ENCODE results near the gene CDK5RAP2.
"Not testable (repeated sequence)": the region's sequence is repeated elsewhere in the genome, so short reads cannot be mapped to it uniquely, and the experiment has no call there.

Gene CDK5RAP2

DNA sequence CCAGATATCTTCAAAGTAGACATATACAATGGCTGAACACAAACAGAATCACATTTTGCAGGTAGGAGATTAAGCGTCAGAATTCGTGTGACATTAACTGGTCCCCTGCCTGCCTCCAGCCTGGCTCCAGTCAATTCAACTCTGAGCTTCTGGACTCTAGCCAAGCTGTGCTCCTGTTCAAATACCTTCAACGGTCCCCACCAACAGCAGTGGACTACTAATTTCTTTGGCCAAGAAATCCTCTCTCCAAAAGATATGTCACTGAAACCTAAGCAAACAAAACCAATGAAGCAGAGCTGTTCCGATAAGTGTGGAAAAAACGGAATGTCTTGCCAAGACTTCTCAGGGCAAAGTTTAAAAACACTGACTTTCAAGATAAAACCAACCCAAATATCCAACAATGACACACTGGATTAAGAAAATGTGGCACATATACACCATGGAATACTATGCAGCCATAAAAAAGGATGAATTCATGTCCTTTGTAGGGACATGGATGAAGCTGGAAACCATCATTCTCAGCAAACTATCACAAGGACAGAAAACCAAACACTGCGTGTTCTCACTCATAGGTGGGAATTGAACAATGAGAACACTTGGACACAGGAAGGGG is 49.6 kb downstream of the CDK5RAP2 start:
- H3K4me1 ChIP-seq; DNase-seq (ENCODE audit: low spot score in 2 of 2); H3K9me3 ChIP-seq; H3K4me3 ChIP-seq; in situ Hi-C loops (cut with MboI; ENCODE audit: low sequenced_read_pairs); H3K27me3 ChIP-seq (ENCODE audit: low read depth): not testable (repeated sequence)
- peaks cover 76% of the 10 kb centered on the region for H3K36me3 ChIP-seq (replicated peaks)

DNA sequence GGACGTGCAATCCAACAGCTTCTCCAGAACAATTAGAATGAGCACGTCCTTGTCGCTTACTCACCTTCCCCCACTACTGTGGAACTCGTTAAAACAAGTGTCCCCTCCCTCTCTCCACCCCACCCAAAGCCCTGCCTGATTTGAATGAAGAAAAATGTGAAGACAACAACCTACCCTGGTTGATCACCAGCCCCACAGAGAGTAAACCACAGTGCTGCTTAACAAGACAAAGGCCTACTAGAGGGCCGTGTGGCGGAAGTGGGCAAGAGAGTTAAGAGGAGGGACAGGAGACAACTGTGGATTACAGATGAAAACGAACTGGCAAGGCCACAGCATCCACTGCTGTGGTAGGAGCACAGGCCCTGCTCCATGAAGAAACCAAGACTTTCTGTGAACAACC is 51.1 kb downstream of the CDK5RAP2 start:
- Histone ChIP-seq H3K36me3 (replicated peaks) (peaks cover 80% of the 10 kb centered on the region), H3K9me3 (no peaks in the 10 kb centered on the region), H3K4me3 (no peak overlapping the region), H3K4me1 (no peaks in the 10 kb centered on the region), H3K27me3 (ENCODE audit: low read depth) (no peaks in the 10 kb centered on the region)
- in situ Hi-C loops (cut with MboI; ENCODE audit: low sequenced_read_pairs), result no loop called here
- DNase-seq (ENCODE audit: low spot score in 2 of 2), result no peak

DNA sequence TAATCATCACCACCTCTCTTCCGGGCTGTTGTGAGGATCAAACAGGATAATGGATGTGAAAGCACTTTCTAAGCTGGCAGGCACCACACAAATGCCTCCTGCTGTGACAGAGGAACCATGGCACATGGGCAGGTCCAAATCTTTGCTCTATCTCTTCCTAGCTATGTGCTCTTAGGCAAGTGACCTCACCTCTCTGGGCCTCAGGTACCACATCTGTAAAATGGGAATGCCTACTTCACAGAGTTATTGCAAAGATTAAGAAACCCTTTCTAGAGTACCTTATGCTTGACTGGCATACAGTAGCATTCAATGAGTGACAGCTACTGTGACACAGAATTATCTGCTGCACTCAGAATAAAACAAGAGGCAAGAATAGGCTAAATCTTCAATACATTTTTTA is 51.6 kb downstream of the CDK5RAP2 start:
- in situ Hi-C loops (cut with MboI; ENCODE audit: low sequenced_read_pairs), result no loop called here
- no peaks in the 10 kb centered on the region for H3K4me1 ChIP-seq
- H3K4me3 ChIP-seq, result no peak overlapping the region
- no peak for DNase-seq (ENCODE audit: low spot score in 2 of 2)
- H3K9me3 ChIP-seq, result no peaks in the 10 kb centered on the region
- no peaks in the 10 kb centered on the region for H3K27me3 ChIP-seq (ENCODE audit: low read depth)
- H3K36me3 ChIP-seq (replicated peaks), result peaks cover 82% of the 10 kb centered on the region

DNA sequence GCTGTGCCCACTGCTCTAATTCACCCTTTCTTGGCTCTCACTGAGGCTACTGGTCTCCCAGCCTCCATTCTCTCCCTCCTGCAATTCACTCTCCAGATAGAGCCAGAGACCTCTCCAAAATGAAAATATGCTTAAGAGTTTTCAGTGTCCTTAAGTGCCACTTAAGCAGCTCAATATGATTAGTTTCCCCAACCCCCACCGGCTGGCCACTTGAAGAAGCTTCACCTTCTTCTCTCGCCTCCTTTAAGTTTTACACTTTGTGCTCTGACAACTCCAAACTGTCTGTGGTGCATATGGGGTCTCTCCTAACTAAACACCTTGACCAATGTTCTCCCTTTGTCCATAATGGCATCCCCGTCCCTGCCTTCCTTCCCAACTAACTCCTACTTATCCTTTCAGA is 53.4 kb downstream of the CDK5RAP2 start:
- in situ Hi-C loops (cut with MboI; ENCODE audit: low sequenced_read_pairs), result no loop called here
- H3K4me1 ChIP-seq, result no peaks in the 10 kb centered on the region
- peaks cover 82% of the 10 kb centered on the region for H3K36me3 ChIP-seq (replicated peaks)
- no peaks in the 10 kb centered on the region for H3K9me3 ChIP-seq
- no peak overlapping the region for H3K4me3 ChIP-seq
- H3K27me3 ChIP-seq (ENCODE audit: low read depth), result no peaks in the 10 kb centered on the region
- no peak for DNase-seq (ENCODE audit: low spot score in 2 of 2)

DNA sequence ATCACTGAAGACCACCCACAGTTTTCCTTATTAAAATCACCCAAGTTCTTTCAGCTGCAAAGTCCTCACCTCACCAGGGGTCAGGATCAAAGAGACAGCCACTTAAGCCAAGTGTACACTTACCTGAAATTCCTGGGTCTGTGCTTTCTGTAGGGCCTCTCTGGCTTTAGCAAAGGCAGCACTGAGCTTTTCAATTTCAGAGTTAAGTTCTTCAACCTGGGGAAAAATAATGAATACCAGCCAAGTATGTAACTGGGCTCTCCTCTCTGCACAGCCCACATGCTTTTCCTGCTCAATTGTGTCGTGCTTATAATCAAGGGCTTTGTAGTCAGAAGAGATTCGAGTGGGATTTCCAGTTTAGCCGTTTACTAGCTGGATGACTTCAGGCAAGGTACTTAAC is 55.1 kb downstream of the CDK5RAP2 start:
- Histone ChIP-seq H3K27me3 (ENCODE audit: low read depth) (no peaks in the 10 kb centered on the region), H3K4me1 (no peaks in the 10 kb centered on the region), H3K4me3 (no peak overlapping the region), H3K9me3 (no peaks in the 10 kb centered on the region), H3K36me3 (replicated peaks) (peaks cover 73% of the 10 kb centered on the region)
- in situ Hi-C loops (cut with MboI; ENCODE audit: low sequenced_read_pairs), result no loop called here
- no peak for DNase-seq (ENCODE audit: low spot score in 2 of 2)

DNA sequence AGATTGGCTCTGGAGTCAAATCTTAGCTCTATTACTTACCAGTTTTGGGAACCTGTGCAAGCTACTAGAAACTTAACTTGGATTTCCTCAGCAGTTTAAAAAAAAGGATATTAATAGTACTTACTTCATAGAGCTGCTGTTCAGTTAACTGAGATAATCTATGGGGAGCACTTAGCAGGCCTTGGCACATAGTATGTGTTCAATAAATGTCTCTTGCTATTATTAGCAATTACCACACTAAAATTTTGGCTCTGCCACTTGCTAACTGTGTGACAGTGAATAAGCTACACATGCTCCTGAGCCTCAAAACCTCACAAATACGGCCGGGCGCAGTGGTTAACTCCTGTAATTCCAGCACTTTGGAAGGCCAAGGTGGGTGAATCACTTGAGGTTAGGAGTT is 55.9 kb downstream of the CDK5RAP2 start:
- H3K4me1 ChIP-seq, result no peaks in the 10 kb centered on the region
- no peaks in the 10 kb centered on the region for H3K27me3 ChIP-seq (ENCODE audit: low read depth)
- DNase-seq (ENCODE audit: low spot score in 2 of 2), result no peak
- H3K4me3 ChIP-seq, result no peak overlapping the region
- in situ Hi-C loops (cut with MboI; ENCODE audit: low sequenced_read_pairs), result no loop called here
- peaks cover 65% of the 10 kb centered on the region for H3K36me3 ChIP-seq (replicated peaks)
- H3K9me3 ChIP-seq, result no peaks in the 10 kb centered on the region

DNA sequence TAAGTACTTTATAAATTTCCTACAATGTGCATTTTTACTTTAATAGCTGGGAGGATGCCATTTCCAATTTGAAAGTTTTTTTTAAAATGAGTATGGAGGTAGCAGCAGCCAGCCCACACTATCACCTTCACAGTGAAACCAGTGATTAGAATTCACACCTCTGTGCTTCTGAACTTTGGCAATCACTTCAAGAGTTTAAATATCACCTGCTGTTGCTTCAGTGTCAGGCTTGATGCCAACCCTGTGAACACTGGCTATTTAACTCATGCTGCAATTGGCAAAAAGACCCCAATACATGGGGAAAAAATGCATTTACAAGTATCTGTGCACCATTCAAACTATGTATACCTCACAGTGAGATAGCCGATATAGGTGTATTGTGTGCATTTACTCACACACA is 57.4 kb downstream of the CDK5RAP2 start:
- H3K27me3 ChIP-seq (ENCODE audit: low read depth), result no peaks in the 10 kb centered on the region
- no peaks in the 10 kb centered on the region for H3K4me1 ChIP-seq
- H3K4me3 ChIP-seq, result no peak overlapping the region
- no peak for DNase-seq (ENCODE audit: low spot score in 2 of 2)
- in situ Hi-C loops (cut with MboI; ENCODE audit: low sequenced_read_pairs), result no loop called here
- H3K36me3 ChIP-seq (replicated peaks), result peaks cover 56% of the 10 kb centered on the region
- H3K9me3 ChIP-seq, result no peaks in the 10 kb centered on the region

DNA sequence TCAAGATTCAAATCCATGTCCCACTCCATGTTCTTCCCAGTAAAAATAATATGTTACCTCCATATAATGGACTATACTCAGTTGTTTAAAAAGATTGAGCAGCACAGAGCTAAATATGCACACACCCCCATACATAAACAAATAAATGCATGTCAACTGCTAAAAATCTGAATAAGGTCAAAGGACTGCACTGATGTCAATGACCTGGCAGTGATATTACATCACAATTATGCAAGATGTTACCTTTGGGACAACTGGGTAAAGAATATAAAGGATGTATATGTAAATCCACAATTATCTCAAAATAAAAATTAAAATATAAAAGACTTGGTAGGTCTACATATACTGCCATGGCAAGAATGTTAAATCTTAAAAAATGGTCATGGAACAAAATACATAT is 57.9 kb downstream of the CDK5RAP2 start:
- Histone ChIP-seq H3K36me3 (replicated peaks) (peaks cover 56% of the 10 kb centered on the region), H3K9me3 (no peaks in the 10 kb centered on the region), H3K4me1 (no peaks in the 10 kb centered on the region), H3K27me3 (ENCODE audit: low read depth) (no peaks in the 10 kb centered on the region), H3K4me3 (no peak overlapping the region)
- DNase-seq (ENCODE audit: low spot score in 2 of 2), result no peak
- in situ Hi-C loops (cut with MboI; ENCODE audit: low sequenced_read_pairs), result no loop called here

DNA sequence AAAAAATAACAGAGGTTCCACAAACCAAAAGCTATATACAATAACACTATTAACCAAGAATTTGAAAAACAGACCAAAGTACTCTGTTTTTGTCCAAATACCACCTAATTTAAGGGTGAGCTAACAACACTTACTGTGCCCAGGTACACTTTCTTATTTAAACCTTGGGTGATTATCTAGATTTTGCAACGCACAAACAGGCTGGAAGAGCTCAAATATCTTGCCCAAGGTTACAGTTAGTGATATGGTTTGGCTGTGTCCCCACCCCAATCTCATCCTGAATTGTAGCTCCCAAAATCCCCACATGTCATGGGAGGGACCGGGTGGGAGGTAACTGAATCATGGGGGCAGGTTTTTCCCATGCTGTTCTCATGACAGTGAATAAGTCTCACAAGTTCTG is 58.9 kb downstream of the CDK5RAP2 start:
- H3K36me3 ChIP-seq (replicated peaks), result peaks cover 53% of the 10 kb centered on the region
- no peak for DNase-seq (ENCODE audit: low spot score in 2 of 2)
- no peaks in the 10 kb centered on the region for H3K27me3 ChIP-seq (ENCODE audit: low read depth)
- no peak overlapping the region for H3K4me3 ChIP-seq
- H3K4me1 ChIP-seq, result no peaks in the 10 kb centered on the region
- no peaks in the 10 kb centered on the region for H3K9me3 ChIP-seq
- in situ Hi-C loops (cut with MboI; ENCODE audit: low sequenced_read_pairs), result no loop called here

DNA sequence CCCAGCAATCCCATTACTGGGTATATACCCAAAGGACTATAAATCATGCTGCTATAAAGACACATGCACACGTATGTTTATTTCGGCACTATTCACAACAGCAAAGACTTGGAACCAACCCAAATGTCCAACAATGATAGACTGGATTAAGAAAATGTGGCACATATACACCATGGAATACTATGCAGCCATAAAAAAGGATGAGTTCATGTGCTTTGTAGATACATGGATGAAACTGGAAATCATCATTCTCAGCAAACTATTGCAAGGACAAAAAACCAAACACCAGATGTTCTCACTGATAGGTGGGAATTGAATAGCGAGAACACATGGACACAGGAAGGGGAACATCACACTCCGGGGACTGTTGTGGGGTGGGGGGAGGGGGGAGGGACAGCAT is 64.0 kb downstream of the CDK5RAP2 start:
- peaks cover 46% of the 10 kb centered on the region for H3K36me3 ChIP-seq (replicated peaks)
- H3K27me3 ChIP-seq (ENCODE audit: low read depth); in situ Hi-C loops (cut with MboI; ENCODE audit: low sequenced_read_pairs); DNase-seq (ENCODE audit: low spot score in 2 of 2); H3K4me1 ChIP-seq; H3K4me3 ChIP-seq; H3K9me3 ChIP-seq: not testable (repeated sequence)

DNA sequence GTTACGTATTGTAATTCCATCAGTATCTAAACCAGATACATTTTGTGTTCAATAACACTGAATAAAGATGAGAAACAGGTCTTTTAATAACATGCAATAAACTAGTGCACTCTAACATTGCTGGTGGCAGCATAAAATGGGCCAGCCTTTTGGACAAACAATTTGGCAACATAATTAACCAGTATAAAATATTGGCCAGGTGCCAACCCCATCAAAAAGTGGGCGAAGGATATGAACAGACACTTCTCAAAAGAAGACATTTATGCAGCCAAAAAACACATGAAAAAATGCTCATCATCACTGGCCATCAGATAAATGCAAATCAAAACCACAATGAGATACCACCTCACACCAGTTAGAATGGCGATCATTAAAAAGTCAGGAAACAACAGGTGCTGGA is 64.5 kb downstream of the CDK5RAP2 start:
- H3K9me3 ChIP-seq; DNase-seq (ENCODE audit: low spot score in 2 of 2); in situ Hi-C loops (cut with MboI; ENCODE audit: low sequenced_read_pairs); H3K4me1 ChIP-seq; H3K4me3 ChIP-seq; H3K27me3 ChIP-seq (ENCODE audit: low read depth): not testable (repeated sequence)
- peaks cover 47% of the 10 kb centered on the region for H3K36me3 ChIP-seq (replicated peaks)

DNA sequence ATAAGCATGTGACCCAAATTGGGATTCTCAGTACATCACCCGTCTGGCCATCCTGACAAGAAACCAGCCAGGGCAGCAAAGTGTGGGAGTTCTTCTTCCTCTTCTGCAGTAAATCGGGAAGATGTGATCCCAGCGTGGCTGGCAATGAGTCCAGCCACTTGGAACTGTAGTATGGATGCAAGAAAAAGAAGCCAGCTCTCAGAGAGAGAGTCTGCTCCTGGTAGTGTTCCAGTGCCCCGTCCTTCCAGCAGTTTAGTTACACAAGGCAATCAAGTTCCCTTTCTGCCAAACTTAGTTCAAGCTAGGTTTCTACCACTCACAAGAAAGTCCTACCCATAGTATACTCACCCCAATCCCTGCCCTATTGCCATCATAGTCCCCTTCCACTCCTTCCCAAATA is 65.6 kb downstream of the CDK5RAP2 start:
- no peaks in the 10 kb centered on the region for H3K9me3 ChIP-seq
- peaks cover 47% of the 10 kb centered on the region for H3K36me3 ChIP-seq (replicated peaks)
- no peak for DNase-seq (ENCODE audit: low spot score in 2 of 2)
- H3K4me1 ChIP-seq, result no peaks in the 10 kb centered on the region; the same call in 1 of the 2 replicates
- H3K4me3 ChIP-seq, result no peak overlapping the region
- H3K27me3 ChIP-seq (ENCODE audit: low read depth), result no peaks in the 10 kb centered on the region
- in situ Hi-C loops (cut with MboI; ENCODE audit: low sequenced_read_pairs), result no loop called here

DNA sequence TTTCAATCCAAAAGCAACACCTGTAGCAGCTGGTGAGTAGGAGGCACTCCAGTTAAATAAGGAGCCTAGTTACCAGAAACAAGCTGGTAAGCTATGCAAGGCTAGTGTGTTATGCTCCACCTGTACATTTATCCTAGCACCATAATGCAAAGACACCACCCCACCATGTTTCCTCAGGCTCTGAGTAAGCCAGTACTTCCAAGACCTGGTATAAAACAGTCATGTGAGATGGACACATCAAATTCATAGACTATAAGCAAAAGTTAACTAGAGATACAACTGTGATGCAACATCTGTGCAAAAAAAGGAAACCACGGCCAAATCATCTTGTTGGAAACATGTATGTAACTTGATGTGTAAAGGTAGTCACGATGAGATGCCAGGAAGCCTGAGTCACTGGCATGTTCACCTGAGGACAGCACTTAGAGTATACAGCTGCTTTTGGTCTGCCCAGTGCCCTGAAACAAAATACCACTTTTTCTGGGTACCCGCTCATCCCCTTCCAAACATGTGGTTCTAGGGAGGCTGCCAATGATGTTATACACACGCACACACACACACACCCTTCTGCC is 66.1 kb downstream of the CDK5RAP2 start:
- Histone ChIP-seq H3K4me1 (no peaks in the 10 kb centered on the region; the same call in 1 of the 2 replicates), H3K36me3 (replicated peaks) (peaks cover 47% of the 10 kb centered on the region), H3K4me3 (no peak overlapping the region), H3K9me3 (no peaks in the 10 kb centered on the region), H3K27me3 (ENCODE audit: low read depth) (no peaks in the 10 kb centered on the region)
- in situ Hi-C loops (cut with MboI; ENCODE audit: low sequenced_read_pairs), result no loop called here
- no peak for DNase-seq (ENCODE audit: low spot score in 2 of 2)

DNA sequence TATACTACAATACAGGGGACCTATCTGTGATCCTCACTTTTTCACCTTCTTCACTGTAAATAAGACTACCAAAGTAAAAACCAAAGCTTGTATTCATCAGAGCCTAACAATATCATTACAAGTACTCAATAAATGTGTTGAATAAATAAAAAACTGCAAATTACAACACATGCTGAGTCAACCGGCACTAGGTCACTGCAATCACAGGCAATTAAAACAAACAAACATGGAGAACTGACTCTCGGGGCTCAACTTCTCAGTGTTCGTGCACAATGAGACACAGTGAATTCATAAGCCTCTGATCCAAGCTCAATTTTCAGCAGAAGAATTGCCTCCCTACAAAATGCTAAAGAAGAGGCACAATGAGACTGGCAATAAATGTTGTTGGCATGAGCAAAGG is 69.2 kb downstream of the CDK5RAP2 start:
- Histone ChIP-seq H3K9me3 (peaks cover 6% of the 10 kb centered on the region), H3K36me3 (replicated peaks) (peaks cover 46% of the 10 kb centered on the region), H3K4me3 (no peak overlapping the region), H3K4me1 (no peaks in the 10 kb centered on the region; the same call in 1 of the 2 replicates), H3K27me3 (ENCODE audit: low read depth) (no peaks in the 10 kb centered on the region)
- in situ Hi-C loops (cut with MboI; ENCODE audit: low sequenced_read_pairs), result no loop called here
- DNase-seq (ENCODE audit: low spot score in 2 of 2), result no peak
